HG03060 (cell line): Measurements from ENCODE around the gene BTC.
"Not testable (repeated sequence)": the region's sequence is repeated elsewhere in the genome, so short reads cannot be mapped to it uniquely, and the experiment has no call there.

Experiments used
- ATAC-seq: cut with Tn5 transposase; IDR thresholded peaks from one replicate; pipeline ENCODE4 v1.9.1; 2021; ENCODE audit warnings: low read depth, moderate number of reproducible peaks; ENCODE audit not compliant: unreplicated experiment

Gene BTC, protein sequence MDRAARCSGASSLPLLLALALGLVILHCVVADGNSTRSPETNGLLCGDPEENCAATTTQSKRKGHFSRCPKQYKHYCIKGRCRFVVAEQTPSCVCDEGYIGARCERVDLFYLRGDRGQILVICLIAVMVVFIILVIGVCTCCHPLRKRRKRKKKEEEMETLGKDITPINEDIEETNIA

DNA sequence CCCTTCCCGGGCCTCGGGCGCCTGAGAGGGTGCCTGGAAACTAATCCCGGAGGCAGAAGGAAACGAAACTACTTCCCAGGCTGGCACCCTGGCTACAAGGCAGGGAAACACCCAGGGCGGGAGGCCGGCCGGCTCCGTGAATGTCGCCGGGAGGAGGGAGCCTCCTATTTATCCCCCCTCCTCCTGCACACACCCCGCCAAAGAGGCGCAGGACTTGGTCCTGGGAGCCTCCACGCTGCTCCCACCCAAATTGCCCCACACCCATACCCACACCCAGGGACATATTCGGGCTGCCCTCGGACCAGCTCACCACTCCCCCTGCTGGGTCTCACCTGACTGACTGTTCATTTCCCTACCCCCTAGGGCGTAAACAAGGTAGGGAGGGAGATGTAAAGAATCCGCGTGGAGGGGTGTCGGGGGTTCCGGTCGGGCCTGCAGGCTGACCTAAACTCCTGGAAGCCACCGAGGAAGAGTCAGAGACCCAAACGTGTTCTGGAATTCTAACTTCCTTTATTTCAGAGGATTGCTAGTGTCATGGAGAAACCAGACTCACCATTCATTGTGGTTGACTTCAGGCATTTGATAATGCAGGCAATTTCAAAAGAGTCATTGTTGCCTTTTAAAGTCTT is at the start of gene BTC:
Gene BTC, minus strand, starts transcription at position 142 of the 629 bp plus-strand sequence. CDS start 198 bp downstream, outside the sequence.
- ATAC-seq = no peak

DNA sequence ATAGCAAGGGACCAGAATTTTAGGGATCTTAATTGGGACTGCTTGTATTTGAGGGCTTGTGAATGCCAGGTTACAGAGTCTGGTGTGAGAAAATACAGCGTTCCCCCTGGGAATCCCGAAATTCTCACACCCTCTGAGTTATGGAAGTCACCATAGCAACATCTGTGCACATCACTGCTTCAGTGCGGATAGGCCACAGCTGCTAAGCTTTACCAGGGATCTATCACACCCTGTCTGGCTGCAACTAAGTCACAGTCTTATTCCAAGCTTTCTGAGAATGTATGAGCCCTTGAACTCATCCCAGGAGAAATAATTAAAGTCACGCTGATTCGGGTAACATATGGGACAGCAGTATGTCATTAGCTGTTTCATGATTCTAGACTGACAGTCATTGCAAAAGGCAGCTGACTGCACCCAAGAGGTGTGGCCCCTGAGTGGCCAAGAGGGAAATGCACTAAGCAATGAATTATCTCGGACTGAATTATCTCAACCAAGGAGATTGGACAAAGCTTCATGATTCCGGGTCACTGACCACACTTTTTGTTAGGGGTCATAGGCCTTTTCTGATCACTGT is 46.7 kb upstream of the BTC start:
- ATAC-seq = no peak

DNA sequence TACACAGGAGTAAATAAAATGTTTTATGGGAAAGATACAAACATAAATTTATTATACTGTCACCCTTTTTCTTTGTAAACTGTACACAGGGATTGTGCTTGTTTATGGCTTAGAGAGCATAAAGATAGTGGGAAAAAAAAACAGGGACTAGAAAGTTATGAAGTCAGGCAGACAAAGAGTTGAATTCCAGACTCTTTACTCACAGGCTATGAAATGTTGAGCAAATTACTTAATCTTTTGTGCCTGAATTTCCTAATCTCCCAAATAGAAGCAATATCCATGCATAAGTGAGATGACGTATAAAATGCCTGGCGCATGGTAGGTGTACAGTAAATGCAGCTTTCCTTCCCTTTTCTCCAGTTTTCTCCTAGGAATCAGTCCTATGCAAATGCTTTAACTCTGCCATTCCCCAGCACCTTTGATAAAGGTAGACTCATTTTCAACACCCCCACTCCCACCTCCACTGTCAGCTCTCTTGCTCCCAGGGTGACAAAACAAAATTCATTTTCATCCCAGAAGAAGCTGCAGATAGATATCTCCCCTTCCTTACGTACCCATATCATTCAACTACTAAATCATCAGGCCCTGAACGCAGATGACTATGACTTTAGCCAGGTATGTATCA is 44.5 kb upstream of the BTC start:
- no peak for ATAC-seq

DNA sequence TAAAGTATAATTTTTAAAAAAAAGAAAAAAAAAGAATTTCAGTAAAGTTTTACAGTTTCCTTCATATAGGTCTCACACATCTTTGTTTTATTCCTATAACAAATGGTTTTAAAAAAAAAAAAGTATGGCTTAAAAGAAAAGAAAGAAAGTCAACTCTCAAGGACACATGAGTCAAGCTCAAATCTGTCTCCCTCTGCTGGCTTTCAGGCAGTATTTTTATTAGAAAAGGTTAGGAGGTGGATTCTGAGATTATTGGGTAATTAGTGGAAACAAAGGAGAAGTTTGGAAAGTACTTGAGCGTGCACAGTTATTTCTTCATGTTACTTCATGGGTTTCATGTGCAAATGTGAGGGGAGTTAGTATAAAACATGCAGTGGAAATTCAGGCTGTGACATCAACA is 36.6 kb upstream of the BTC start:
- no peak for ATAC-seq

DNA sequence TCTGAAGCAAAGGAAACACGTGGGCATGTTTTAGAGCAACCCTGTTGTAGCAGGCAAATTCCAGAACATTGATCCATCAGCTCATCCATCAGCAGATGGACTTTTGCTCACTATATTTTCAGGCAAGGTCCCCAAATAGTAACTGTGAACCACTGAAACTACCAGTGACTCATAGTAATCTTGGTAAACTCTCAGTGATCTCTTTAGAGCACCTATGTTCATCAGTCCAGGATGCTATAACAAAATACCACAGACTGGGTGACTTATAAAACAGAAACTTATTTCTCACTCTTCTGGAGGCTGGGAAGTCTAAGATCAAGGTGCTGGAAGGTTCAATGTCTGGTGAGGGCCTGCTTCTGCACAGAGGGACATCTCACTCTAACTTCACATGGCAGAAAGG is 28.9 kb upstream of the BTC start:
- no peak for ATAC-seq

DNA sequence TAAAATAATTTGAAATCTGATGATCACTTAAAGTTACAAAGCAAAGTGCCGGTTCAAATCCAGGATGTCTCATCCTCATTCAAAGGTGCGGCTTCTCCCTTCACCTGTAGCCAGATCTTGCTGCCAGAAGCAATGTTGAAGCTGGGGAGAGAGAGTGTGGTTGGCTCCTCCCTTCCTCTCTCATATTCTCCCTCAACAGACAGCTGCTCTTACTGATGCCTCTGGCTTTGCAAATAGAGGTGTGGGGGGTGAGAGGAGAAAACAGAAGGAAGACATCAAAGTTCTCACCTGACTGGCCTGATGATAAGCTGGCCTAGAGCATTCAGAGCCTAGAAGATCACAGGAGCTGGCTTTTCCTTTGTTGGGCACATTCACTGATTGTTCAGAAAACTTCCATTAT is 28.3 kb upstream of the BTC start:
- no peak for ATAC-seq

DNA sequence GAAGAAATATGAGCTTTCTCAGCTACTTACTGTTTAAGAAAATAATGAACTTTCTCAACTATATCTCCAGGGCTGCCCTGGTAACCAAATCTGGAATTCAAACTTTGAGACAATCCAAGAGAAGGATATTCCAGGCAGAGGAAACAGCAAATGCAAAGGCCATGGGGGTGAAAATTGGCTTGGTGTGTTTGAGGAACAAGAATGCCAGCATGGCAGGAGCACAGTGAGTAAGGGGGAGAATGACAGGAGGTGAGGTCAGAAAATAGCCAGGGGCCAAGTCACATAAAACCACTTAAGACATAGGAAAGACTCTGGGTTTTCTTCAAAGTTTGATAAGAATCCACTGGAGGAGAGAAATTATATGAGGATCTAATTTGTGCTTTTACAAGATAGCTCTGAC is 27.2 kb upstream of the BTC start:
- no peak for ATAC-seq

DNA sequence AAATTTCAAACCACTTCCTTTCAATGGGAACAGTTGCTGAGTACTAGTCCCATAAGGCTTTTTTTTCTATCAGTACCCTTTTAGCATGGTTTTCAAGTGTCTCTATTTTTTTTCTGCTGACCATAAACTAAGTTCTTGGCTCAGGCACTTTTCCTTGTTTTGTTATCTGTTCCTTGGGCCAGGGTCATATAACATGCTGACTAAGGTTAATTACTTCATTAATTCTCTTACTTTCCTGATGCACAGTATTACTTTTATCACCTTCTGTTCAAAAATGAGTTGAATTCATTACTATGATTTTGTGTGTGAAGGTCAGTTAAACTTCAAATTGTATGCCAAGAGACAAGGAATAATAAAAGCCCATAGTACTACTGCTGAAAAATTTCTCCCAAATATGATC is 19.7 kb upstream of the BTC start:
- no peak for ATAC-seq

DNA sequence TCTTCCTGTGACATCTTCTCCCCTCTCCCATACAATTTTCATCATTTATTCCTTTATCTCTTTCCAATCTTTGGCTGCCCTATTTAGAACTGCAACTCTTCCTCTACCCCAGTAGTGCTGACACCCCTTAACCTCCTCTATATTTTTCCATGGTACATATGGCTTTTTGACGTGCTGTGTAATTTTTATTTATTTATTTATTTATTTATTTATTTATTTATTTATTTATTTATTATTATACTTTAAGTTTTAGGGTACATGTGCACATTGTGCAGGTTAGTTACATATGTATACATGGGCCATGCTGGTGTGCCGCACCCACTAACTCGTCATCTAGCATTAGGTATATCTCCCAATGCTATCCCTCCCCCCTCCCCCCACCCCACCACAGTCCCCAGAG is 17.7 kb upstream of the BTC start:
- ATAC-seq = not testable (repeated sequence)

DNA sequence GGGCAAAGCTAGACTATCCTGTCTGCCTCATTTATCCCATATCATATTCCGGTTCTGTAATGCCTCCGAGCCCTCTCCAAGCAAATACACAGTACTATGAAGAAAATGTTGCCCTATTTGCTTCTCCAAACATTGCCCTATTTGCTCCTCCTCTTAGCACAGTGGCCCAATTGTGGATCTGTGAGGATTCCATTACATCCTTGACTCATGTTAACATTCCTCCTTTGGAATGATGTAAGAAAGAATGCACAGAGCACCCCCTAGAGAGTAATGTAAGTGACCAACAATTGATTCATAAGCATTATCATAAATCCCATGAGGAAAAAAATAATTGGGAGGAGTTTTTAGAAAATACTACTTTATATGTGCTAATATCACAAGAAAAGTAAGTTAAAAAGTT is 11.3 kb upstream of the BTC start:
- ATAC-seq = no peak

DNA sequence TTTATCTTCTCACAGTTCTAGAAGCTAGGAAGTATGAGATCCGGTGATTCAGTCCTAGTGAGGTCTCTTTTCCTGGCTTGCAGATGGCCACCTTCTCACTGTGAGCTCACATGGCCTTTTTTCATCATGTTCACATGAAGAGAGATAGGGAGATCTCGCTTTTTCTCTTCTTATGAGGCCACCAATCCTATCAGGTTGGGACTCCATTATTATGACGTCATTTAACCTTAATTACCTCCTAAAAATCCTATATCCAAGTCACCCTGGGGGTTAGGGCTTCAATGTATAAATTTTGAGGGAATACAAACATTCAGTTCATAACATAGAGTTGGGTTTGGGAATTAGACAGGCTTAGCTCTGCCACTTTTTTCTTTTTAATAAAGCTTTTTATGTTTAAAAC is 6.0 kb upstream of the BTC start:
- ATAC-seq = no peak

DNA sequence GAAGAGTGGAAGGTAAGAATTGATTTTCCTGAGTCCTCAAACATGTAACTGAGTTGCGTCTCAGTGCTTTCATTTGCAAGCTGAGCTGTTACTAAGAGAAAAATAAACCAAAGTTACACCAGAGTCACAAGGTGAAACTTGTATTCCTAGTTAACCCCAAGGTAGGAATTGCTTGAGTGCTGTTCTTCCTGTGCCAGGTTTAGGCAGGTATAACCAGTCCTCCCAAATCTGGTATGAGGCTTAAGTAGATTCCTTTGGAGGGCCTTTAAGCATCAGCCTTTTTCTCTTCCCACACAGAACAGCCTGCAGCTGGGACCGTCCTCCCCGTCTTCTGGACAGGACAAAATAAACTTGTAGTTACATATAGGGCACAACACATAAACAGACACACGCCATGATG is 2.3 kb upstream of the BTC start:
- no peak for ATAC-seq

DNA sequence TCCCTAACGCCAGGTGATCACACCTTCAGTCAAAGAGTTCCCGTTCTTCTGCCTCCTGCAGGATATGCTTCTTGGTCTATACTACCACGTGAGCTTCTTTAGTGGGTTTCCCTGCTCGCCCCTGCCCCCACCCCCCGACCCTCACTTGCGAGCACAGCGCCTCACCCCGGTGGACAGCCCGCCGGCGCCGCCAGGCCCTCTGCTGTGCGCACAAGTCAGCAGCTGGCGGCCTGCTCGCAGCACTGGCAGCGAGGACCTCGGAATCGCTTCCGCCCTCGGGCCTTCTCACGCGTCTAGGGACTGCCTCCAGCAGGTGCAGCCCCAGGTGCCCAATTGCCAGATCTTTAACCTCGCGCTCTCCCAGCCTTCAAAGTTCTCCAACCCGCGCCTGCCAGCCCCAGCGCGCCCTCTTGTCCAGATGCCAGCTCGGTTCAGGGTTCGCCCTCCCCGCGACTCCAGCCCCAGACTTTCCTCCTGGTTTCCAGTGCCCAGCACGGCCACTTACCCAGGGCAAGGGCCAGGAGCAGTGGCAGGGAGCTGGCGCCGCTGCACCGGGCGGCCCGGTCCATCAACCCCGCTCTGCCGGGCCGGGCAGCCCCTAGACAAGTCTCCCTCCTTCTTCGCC is 454 bp downstream of the BTC start:
- ATAC-seq = no peak

DNA sequence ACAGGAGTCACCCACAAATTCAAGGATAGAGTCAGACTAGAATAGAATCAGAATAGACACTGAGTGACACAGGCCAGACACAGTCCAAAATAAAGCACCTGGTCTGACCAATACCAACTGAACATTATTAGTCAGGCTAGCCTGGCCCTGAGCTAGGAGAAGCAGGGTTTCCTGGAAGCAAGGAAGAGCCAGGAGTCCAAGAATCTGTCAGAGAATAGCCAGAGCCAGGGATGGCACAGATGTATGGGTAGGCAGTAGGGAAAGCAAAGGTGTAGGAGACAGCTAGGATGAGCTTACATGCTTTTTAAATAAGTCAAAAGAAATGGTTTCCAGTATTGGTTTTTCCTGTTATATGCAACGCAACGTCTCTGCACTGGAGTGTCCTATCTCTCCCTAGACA is 3.7 kb downstream of the BTC start:
- ATAC-seq = no peak

DNA sequence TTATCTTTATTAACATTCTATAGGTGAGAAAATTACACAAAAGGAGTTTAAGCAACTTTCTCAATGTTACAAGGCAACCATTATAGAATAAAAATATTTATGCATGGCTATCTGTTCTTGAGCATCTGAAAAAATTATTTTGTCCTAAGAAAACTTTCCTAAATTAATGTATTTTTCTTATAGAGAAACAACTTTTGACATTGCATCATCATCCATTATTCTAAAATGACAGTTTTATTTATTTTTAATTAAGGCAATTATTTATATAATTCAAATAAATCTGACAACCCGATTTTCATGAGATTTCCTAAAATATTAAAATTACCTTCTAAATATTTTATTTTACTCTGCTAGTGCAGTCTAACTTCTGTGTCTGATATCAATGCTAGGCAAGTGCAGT is 4.8 kb downstream of the BTC start:
- ATAC-seq = no peak

DNA sequence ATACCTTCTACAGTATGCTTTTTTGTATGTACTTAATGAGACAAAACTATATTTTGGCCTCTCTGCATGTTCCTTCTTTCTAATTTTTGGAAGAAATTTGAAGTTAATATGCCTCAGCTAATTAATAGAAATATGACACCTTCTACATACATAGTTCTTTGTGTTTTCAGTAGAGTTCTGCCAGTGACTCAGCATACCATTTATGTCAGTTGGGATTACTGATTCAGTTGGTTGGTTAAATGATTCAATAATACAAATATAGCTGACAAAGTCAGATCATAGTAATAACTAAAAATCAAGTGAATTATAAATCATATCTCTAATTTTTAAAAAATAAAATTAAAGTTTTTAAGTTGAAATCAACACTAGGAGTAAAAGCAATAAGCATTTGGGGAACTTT is 16.8 kb downstream of the BTC start:
- no peak for ATAC-seq

DNA sequence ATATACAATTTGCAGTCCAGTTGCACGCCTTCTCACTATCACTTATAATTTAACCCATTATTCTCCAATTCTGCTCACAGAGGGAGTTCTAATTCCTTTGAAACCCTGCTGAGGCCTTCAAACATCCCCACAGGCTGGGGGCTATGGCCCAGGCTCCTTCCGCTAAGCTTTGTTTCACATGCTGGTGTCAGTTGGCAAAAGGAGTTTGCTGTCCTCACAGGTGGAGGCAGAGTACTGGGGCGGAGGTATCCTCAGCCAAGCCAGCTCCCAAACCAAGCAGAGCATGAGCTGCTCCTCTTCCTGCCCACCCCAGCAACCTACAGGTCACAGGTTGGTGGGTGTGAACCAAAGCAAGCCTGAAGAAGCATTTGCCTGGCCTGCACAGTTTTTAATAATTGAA is 21.5 kb downstream of the BTC start:
- no peak for ATAC-seq

DNA sequence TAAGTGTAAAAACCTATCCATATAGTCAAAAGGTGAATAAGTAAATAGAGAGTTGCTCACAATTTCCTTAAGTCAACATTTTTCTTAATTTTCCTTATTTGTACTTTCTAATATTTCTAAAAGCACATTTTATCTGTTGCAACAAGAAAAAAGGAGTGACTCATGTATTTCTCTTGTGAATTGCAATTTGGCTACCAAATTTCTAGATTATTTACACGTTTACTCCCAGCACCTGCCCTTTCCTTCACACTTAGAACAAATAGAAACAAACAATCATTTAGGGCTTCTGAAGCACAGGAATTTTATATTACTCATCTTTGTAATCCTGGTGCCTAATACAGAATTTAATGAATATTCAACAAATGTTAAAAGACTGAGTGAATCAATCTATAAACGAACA is 22.2 kb downstream of the BTC start:
- ATAC-seq = no peak

DNA sequence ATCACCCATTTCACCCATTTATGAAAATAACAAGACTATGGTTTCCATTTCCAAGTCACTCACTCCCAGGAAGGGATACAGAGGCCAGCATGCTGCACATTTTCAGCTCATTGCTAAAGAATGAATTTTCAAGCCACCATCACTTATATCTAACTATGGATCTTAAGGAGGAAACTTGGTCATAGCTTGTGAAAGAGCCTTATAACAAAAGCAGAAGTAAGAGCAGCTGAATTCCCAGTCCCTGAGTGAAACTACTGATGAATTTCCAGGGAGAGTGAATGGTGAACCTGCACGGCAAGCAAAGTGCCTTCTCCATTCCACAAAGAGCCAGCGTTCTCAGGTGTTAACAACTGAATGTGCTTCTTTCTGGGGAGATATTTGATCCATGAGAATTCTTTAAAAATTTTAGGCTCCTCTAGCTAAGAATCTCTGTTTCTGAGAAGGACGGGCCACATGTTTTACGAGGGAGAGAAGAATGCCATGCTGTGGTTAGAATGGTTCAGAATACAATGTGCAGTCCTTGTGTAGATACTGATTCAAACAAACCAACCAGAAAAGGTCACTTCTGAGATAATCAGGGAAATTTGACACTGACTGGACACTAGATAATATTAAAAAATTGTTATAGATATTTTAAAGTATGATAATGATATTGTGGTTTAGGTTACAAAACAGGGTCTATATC is 24.0 kb downstream of the BTC start:
- no peak for ATAC-seq

DNA sequence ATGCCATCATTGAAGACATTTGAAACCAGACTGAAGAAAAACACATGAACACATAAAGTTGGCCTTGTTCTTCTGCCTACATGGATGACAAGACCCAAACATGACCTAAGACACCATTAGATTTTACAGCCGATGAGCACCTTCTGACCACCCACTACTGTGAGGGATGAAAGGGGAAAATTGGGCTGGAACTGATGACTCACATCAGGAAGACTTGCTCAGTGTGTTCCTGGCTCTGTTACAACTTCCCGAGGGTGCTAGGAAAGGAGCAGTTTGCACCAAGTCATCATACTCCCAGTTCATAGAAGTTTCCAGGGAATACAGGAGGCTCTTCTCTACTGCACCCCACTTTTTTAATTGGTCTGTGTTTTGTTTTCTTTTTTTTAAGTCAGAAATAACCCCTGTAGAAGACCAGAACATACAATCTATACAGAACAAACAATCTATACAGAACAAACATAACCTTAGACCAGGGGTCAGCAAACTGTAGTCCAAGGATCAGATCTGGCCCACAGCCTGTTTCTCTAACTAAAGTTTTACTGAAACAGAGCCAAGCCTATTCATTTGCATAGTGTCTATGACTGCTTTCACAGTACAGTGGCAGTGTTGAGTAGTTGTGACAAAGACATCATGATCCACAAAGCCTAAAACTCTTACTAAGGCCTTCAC is 25.3 kb downstream of the BTC start:
- ATAC-seq = no peak
